Epithelial cell of proximal tubule (primary cell): ENCODE results near the gene ZDHHC16. TPM values are rescaled to one million over a fixed set of nuclear protein-coding genes. Genes with fewer than 3 reads are reported as not detected.
"Not testable (repeated sequence)": the region's sequence is repeated elsewhere in the genome, so short reads cannot be mapped to it uniquely, and the experiment has no call there.

ENCODE experiments used
- DNase-seq: peaks from one replicate; pipeline ENCODE4 v3.0.0-alpha.2; 2011; ENCODE audit warnings: low read depth
- H3K4me3 ChIP-seq: 2 replicates; pipeline ENCODE4 v1.5.1; 2011; ENCODE audit warnings: low read depth, mild to moderate bottlenecking, low read length
- CTCF ChIP-seq: conservative IDR thresholded peaks from 2 replicates; pipeline ENCODE4 v1.5.1; 2012; ENCODE audit warnings: low read depth, mild to moderate bottlenecking, low read length
- total RNA-seq: library from RNA; depleted of rRNA; stranded (reverse); fragments of >200 nt; gene quantifications from 2 replicates; pipeline ENCODE4 v1.2.3, GENCODE V29; 2015

The ZDHHC16 gene
- total RNA-seq, 1 donor from 2014 or later = 44.7 TPM

GRCh38 chr10:97463363-97464132, 17.6 kb downstream of the ZDHHC16 start:
- no peak for DNase-seq
- TF ChIP-seq CTCF = peak; percentile 93
- H3K4me3 ChIP-seq = no peak overlapping the region

- DNase-seq = no peak
- no peak overlapping the region for H3K4me3 ChIP-seq
- no peak for TF ChIP-seq CTCF
Measured at GRCh38 chr10:97464226-97464625, 18.3 kb downstream of the ZDHHC16 start.

GRCh38 chr10:97465982-97466381, 20.0 kb downstream of the ZDHHC16 start:
- no peak for TF ChIP-seq CTCF
- no peak for DNase-seq
- H3K4me3 ChIP-seq = no peak overlapping the region

GRCh38 chr10:97466755-97467154, 20.8 kb downstream of the ZDHHC16 start:
- no peak overlapping the region for H3K4me3 ChIP-seq

GRCh38 chr10:97468162-97468561, 22.2 kb downstream of the ZDHHC16 start:
- DNase-seq = no peak

More at GRCh38 chr10:97466755-97467154, 20.8 kb downstream of the ZDHHC16 start:
- no peak for DNase-seq
- no peak for TF ChIP-seq CTCF

GRCh38 chr10:97468781-97469180, 22.8 kb downstream of the ZDHHC16 start:
- DNase-seq, H3K4me3 ChIP-seq: not testable (repeated sequence)

More at GRCh38 chr10:97468162-97468561, 22.2 kb downstream of the ZDHHC16 start:
- TF ChIP-seq CTCF = no peak
- H3K4me3 ChIP-seq = no peak overlapping the region

GRCh38 chr10:97474918-97475317, 28.9 kb downstream of the ZDHHC16 start:
- DNase-seq = no peak
- no peak overlapping the region for H3K4me3 ChIP-seq
- TF ChIP-seq CTCF = no peak
